COLO829 (cell line): ENCODE results near the gene VCL.

Experiments
- DNase-seq: peaks from one replicate; pipeline ENCODE4 v3.0.0; 2012; ENCODE audit warnings: low spot score

VCL gene

DNA sequence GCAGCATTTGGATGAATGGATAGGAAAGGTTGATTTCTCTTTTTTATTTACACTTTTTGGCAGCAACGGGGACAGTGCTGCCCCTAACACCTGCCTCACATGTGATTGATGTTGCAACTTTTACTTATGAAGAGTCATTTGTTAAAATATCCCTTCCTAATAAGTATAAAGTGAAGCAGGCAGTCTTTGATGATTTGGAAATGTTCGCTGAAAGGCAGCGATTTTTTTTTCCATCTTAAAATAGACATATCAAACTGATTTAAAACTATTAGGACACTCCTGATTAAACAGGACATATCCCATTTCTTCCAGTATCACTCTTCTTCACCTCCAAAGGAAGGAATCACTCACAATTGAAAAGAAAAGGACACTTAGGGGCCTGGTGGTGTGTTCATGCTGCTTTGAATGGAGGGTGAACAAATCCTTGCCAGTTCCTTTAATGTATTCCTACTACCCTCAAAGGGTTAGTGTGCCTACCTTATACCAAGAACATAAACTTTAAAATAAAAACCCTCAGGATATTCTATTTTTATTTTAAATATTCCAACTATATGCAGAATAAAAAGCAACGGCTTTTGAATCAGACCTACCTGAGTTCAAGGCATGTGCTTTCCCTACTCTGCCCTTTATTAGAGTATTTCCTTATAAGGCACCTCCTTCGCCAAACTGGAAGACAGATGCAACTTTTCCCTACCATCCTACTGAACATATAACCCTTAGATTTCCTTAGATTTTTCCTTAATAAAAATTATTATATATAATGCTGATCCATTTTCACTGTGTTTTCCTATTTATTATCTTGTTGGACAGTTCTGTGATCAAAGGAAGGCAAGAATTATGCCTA, 154.2 kb downstream of the VCL start:
- DNase-seq = no peak

DNA sequence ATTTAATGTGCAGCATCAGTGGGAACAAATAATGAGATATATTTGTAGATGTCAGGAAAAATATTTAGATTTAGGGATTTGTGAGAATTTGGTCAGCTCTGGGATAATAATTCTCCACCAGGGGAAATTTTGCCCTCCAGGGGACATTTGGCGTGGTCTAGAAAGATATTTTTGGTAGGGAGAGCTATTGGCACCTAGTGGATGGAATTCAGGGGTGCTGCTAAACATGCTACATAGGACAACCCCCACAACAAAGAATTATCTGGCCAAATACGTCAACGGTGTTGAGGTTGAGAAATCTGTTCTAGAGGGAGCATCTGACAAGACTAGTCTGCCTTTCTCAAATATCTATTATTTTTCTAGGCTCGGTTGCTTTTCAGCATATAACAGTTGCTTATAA, 155.2 kb downstream of the VCL start:
- no peak for DNase-seq

DNA sequence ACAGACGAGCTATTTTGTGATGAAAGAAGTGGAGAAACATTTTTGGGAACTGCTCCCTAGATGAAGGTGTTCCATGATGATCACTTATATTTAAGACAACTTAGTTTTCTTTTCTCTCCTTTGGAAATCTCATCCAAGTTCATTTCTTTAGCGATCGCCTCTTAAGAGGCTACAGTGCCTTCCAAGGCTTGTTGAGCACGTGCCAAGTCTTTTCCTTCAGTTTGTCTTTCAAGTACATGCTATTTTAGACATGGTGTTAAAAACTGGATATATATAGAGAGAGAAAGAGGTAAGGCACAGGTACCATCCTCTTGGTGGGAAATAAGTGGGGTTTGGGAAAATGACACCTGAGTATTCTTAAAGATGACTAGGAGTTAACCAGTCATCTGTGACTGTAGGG, 155.8 kb downstream of the VCL start:
- DNase-seq = no peak

DNA sequence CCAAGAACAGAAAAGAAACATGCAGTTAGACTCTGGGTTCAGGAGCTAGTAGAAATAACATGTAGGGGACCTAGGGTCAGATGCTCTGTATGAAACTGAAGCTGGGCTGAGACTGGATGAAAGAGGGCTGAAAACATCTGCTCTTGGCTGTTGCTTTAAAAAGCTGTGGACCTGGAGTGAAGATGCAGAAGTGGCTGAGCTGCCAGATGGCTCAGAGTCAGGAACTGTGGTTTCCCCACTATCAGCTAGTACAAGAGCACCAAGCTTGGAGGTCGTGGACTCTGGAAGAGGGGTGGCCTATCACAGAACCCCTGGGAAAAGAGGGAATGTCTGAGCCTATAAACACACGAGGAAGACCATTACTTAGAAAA, 159.0 kb downstream of the VCL start:
- no peak for DNase-seq

DNA sequence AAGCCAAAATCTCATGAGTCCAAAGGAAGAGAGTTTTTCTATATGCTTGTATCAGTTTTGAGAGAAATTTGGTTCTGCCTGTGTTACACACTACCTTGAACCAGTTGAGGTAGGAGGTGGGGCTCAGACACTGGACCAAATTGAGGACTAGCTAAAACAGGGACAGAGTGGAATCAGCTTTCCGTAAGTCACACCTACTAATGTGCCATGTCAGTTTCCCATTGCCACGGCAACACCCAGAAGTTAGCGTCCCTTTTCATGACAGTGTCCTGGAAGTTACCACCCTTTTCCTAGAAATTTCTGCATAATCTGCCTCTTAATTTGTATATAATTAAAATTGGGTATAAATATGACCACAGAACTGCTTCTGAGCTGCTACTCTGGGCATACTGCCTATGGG, 162.1 kb downstream of the VCL start:
- DNase-seq = no peak

DNA sequence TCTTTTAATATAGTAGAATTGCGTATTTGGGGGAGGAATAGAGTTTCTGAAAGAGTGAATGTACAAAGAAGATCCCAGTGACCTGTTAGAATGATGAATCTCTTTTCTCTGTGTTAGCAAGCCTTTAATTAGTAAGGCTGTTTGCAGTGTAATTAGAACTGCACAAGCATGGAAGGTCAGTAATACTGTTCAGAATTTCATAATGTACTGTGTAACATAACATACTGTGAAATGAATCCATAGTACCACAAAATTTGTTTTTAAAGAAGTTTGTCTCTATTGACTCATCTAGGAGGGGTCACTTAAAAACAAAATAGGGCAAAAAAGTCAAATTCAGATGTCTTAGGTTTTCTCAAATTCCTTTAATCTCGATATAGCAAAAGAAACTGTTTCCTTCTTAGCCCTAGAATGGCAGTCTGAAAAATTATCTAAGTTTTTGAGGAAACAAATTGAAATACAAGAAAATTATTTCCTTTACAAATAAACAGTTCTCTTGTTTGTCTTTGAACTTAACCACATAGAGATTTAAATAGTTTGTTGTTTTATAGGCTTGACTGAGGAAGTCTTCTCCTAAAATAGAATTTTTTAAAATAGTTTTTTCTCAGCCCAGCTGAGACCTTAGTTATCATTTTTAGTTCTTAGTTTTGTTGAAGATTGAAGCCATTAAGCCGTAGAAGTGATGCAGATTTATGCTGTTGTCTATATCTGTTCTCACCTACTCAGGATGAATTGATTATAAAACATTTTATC, 165.6 kb downstream of the VCL start:
- no peak for DNase-seq

DNA sequence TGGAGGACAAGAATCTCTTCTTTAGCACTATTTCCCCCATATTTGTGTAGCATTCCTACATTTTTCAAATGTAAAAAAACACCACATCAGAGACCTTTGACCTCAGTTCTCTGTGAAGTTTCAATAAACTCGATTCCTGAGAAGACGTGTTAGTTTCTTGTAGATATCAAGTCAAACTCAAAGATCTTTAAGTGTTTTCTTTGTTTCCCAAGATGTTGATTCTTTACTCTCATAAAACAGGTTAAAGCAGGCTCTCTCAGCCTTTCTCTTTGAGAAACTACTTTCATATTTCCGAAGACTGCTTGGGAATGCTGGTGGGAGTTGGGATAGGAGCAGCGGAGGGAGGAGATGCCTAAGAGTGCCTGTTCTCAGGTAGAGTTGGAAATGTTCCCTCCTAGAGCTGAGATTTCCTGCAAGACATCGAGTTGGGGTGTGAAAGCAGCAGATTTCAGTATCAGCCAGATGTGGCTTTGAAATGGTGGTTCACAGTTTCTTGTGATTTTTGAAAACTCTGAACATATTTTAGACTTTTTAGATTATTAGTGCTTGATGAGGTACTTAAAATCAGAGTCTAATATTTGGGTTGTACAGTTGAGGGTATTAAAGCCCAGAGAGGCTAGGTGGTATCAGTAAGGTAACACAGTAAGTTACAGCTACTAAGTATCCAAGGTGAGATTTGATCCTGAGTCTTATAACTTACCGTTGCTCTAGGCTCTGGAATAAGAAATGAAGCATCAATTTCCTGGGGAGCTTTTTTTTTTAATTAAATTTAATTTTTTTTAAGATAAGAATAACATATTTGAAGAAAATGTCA, 167.0 kb downstream of the VCL start:
- DNase-seq = no peak

DNA sequence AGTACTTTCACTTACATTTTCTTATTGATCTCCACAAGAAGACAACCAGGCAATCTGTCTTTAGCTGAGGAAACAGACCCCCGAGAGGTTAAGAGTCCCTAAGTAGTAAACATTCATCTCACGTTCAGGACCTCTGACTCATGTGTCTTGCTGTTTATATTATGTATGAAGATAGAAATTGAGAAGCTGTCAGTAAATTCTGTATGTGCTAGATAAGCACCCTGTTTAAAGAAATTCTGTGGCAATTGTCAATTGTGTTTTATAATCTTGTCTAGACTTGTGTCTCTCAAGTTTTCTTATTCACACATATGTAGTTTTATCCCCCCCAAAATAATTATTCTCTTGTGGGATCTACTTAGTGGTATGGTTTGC, 167.6 kb downstream of the VCL start:
- DNase-seq = no peak

DNA sequence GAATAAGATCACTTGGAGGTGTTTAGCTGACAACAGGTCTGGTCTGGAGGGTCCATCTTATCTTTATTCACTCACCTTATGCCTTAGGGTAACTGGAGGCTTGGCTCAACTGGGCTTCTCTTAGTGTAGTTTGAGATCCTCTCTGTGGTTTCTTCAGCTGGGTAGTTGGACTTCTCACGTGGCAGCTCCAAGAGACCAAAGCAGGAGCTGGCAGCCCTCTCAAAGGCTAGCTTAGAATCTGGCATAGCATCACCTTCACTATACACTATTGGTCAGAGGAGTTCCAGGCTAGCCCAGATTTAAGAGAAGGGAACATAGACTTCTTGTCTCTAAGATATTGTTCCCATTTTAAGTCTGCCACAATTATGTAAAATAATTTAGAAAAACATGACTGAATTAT, 169.5 kb downstream of the VCL start:
- DNase-seq = no peak
